Tibial nerve (tissue), 4 donors: ENCODE results near the gene FAM124A. TPM values are rescaled to one million over a fixed set of nuclear protein-coding genes. Genes with fewer than 3 reads are reported as not detected.

Experiments used
- DNase-seq, 2 donors: peaks; one replicate each; pipeline ENCODE4 v3.0.0-alpha.2; 2019; ENCODE audit warnings: low spot score in 2 of 2
- H3K27ac ChIP-seq, 4 donors: fragments of 200-600 bp; sonication (generic) in 3 of 4; one replicate each; pipeline ENCODE4 v1.5.1; 2017 to 2019; ENCODE audit warnings: mild to moderate bottlenecking in 1 of 4
- H3K27me3 ChIP-seq, 2 donors: fragments of 200-600 bp; sonication (generic) in 1 of 2; one replicate each; pipeline versions ENCODE4 v1.5.1 to v1.6.0; 2017 to 2019
- H3K36me3 ChIP-seq, 3 donors: fragments of 200-600 bp; sonication (generic); one replicate each; pipeline ENCODE4 v1.5.1; 2018 to 2019
- H3K4me1 ChIP-seq, 4 donors: fragments of 200-600 bp; sonication (generic) in 3 of 4; one replicate each; pipeline ENCODE4 v1.5.1; 2017 to 2019
- H3K4me3 ChIP-seq, 4 donors: fragments of 200-600 bp; sonication (generic) in 3 of 4; one replicate each; pipeline ENCODE4 v1.5.1; 2017 to 2019; ENCODE audit warnings: mild to moderate bottlenecking in 1 of 4, moderate library complexity in 1 of 4
- H3K9me3 ChIP-seq, 4 donors: fragments of 200-600 bp; sonication (generic) in 3 of 4; one replicate each; pipeline ENCODE4 v1.5.1; 2017 to 2019
- EP300 ChIP-seq, 2 donors: sonication (generic); formaldehyde crosslinking; IDR thresholded peaks; one replicate each; pipeline ENCODE4 v1.6.1; 2017; ENCODE audit warnings: antibody characterized with exemption in 2 of 2, mild to moderate bottlenecking in 1 of 2
- POLR2A ChIP-seq, 2 donors: fragments of 450-650 bp; IDR thresholded peaks; one replicate each; pipeline ENCODE4 v1.6.1; 2017; ENCODE audit warnings: antibody characterized with exemption in 2 of 2, mild to moderate bottlenecking in 2 of 2, moderate library complexity in 2 of 2
- WGBS, 2 donors: methylation state at CpG; one replicate each; pipeline ENCODE4 v1.1.5; 2018; 5-methylcytosine and 5-hydroxymethylcytosine counted together
- total RNA-seq, 4 donors: library from RNA; depleted of rRNA; stranded (reverse); fragments of >200 nt; gene quantifications; one replicate each; pipeline ENCODE4 v1.1.0, GENCODE V29; 2016
- TF ChIP-seq, protein P1 (sequence below), 5 experiments: fragments of 200-600 bp in 3 of 5; fragments of 450-650 bp in 2 of 5; sonication (generic) in 3 of 5; IDR thresholded peaks; one replicate each; pipeline ENCODE4 v1.5.1; 2016 to 2019; ENCODE audit warnings: antibody characterized with exemption in 5 of 5, mild to moderate bottlenecking in 3 of 5, moderate library complexity in 2 of 5

The FAM124A gene
- total RNA-seq, 4 donors from 2014 or later = 12.8 to 30.9 (median 21.8) TPM

DNA sequence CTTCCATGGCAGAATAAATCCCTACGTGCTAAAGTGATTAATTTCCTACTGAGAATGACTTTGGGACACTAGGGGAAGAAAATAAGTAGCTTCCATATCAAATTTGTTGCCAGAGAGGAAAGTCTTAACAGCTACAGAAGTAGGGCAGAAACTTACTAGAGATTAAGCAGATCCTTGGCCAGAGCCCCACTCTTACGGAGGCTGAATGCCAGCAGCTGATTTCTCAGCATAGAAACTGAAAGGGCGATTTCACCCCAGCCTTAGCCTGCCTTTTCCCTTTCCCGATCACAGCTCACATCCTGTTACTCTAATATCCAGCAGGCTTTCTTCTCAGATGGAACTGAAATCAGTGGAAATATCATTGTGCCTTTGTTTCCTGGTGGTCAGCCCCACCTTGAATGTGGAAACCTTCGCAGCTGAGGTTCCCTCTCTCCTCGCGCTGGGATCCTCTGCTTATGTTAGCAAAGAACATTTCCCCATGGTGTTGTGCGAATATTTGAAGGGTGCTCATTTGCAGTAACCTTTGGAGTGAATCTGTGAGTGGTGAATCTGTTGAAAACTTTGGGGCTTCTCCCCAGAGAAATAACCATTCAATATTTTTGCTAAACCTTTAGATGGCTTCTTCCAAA lies 8.4 kb downstream of the FAM124A start:
- peaks cover 0 to 18% (median 0%) of the 10 kb centered on the region in 3 donors for H3K36me3 ChIP-seq
- WGBS, 2 donors = 15 to 23% methylated on average over 8 of the region's 8 CpGs
- H3K27ac ChIP-seq = peak overlapping the region; percentile 3 to 82 (median 65)
- peak overlapping the region in 3 of 4 donors; percentile 0 to 33 (median 4) for H3K4me3 ChIP-seq
- TF ChIP-seq, protein P1, sequence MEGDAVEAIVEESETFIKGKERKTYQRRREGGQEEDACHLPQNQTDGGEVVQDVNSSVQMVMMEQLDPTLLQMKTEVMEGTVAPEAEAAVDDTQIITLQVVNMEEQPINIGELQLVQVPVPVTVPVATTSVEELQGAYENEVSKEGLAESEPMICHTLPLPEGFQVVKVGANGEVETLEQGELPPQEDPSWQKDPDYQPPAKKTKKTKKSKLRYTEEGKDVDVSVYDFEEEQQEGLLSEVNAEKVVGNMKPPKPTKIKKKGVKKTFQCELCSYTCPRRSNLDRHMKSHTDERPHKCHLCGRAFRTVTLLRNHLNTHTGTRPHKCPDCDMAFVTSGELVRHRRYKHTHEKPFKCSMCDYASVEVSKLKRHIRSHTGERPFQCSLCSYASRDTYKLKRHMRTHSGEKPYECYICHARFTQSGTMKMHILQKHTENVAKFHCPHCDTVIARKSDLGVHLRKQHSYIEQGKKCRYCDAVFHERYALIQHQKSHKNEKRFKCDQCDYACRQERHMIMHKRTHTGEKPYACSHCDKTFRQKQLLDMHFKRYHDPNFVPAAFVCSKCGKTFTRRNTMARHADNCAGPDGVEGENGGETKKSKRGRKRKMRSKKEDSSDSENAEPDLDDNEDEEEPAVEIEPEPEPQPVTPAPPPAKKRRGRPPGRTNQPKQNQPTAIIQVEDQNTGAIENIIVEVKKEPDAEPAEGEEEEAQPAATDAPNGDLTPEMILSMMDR (IDR thresholded peaks at IDR 0.05) = no peak
- no peak for TF ChIP-seq POLR2A (IDR thresholded peaks at IDR 0.05)
- TF ChIP-seq EP300 (IDR thresholded peaks at IDR 0.05) = peak in 1 of 2 donors; percentile 55
- H3K4me1 ChIP-seq = peaks cover 0 to 28% (median 6%) of the 10 kb centered on the region in 4 donors
- H3K27me3 ChIP-seq = no peaks in the 10 kb centered on the region
- DNase-seq = peak; percentile 31 to 74
- no peaks in the 10 kb centered on the region for H3K9me3 ChIP-seq

DNA sequence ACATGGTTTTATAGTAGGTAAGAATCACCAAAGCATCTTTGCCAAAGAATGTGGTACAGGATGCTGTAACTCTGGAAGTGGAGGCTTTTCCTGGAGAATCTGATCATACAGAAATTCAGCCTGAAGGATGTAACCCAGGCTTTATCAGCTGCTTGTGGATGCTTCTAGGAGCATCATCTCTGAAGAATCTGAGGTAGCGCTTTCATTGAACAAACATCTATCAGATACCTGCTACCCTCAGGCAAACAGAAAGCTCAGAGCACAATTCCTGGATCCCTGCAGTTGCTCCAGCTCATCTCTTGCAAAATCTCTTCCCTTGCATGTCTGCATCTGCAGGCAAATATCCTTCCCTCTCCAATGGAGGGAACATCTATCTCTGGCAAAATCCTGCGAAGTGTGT lies 9.3 kb downstream of the FAM124A start:
- TF ChIP-seq, protein P1 (IDR thresholded peaks at IDR 0.05) = no peak
- TF ChIP-seq POLR2A (IDR thresholded peaks at IDR 0.05) = no peak
- no peak for TF ChIP-seq EP300 (IDR thresholded peaks at IDR 0.05)
- H3K27ac ChIP-seq = peak overlapping the region in 2 of 4 donors; percentile 80 to 82
- peaks cover 0 to 34% (median 6%) of the 10 kb centered on the region in 4 donors for H3K4me1 ChIP-seq
- no peaks in the 10 kb centered on the region for H3K9me3 ChIP-seq
- no peaks in the 10 kb centered on the region for H3K27me3 ChIP-seq
- DNase-seq = no peak
- WGBS, 2 donors = 94% methylated on average over 2 of the region's 2 CpGs
- no peak overlapping the region for H3K4me3 ChIP-seq
- peaks cover 0 to 13% (median 0%) of the 10 kb centered on the region in 3 donors for H3K36me3 ChIP-seq

DNA sequence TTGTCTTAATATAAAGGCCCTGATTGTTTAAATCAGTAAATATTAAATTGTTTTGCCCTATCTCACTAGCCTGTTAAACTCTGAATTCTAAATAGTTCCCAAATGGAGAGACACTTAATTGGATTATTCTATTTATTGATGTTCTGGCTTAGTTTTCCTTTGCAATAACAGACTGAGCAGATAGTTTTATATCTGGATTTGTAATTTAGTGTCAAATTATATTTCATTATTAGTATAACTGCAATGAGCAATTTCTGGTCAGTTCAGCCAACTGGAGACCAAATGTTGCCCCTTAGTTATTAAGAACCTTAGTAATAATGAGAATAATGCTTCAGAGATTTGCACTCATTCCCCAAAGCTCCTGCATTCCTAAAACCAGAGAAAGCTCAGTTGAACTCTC lies 10.1 kb downstream of the FAM124A start:
- peaks cover 0 to 34% (median 6%) of the 10 kb centered on the region in 4 donors for H3K4me1 ChIP-seq

DNA sequence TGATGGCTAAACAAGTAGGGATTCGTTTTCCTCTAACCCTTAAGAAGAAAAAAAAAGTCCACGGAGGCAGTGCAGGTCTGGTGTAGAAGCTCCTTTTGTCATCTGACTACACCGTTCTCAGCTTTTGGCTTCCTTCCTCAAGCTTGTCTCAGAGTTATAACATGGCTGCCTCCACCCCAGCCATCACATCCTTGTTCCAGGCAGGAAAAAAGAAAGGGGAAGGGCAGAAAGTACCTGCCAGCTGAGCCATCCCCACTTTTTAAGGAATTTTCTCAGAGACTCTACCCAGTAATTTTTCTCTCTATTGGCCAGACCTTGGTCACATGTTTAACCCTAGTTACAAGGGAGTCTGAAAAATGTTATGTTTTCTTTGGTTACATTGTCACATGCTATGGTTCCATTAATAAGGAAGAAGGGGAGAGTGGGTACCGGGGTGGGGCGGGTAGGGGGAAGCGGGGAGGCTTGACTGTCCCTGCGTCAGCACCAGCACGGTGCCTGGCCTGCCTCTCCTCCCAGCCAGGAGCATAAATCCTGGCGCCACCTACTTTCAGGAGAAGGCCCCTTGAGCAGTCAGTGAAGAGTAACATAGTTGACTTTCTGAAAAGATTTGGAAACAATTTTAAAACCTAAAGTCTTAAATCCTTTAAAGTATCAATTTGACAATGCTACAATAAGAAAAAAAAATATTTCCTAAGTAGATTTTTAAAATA lies 11.1 kb downstream of the FAM124A start:
- no peaks in the 10 kb centered on the region for H3K9me3 ChIP-seq
- peaks cover 0 to 13% (median 0%) of the 10 kb centered on the region in 3 donors for H3K36me3 ChIP-seq
- H3K4me3 ChIP-seq = no peak overlapping the region
- 94 to 96% methylated on average over 9 of the region's 9 CpGs for WGBS, 2 donors
- H3K27ac ChIP-seq = no peak overlapping the region
- TF ChIP-seq EP300 (IDR thresholded peaks at IDR 0.05) = no peak
- no peak for TF ChIP-seq POLR2A (IDR thresholded peaks at IDR 0.05)
- TF ChIP-seq, protein P1 (IDR thresholded peaks at IDR 0.05) = no peak
- peaks cover 0 to 34% (median 6%) of the 10 kb centered on the region in 4 donors for H3K4me1 ChIP-seq
- no peaks in the 10 kb centered on the region for H3K27me3 ChIP-seq
- no peak for DNase-seq

More for the DNA sequence above, 10.1 kb downstream of the FAM124A start:
- no peak overlapping the region for H3K27ac ChIP-seq
- H3K27me3 ChIP-seq = no peaks in the 10 kb centered on the region
- peaks cover 0 to 13% (median 0%) of the 10 kb centered on the region in 3 donors for H3K36me3 ChIP-seq
- DNase-seq = no peak
- no peaks in the 10 kb centered on the region for H3K9me3 ChIP-seq
- TF ChIP-seq POLR2A (IDR thresholded peaks at IDR 0.05) (no peak), EP300 (IDR thresholded peaks at IDR 0.05) (no peak)
- TF ChIP-seq, protein P1 (IDR thresholded peaks at IDR 0.05) = no peak
- H3K4me3 ChIP-seq = no peak overlapping the region

DNA sequence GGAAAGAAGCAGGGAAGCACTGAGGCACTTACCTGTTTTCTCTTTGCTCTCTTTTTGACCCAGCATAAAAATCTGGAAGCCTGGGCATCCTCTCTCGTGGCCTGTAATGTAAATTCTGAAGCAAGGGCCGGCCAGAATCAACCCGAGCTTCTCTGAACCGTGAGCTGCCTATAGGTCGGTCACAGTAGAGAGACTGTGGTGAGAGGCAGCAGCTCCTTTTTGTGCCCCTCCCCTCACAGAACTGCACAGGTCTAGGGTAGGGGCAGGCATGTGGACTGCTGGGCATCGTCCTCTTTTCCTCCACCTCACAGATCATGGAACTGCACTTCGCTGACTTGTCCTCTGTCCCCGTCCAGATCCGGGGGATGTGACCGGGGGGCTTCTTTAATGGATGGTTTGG lies 12.5 kb downstream of the FAM124A start:
- Histone ChIP-seq H3K27me3 (no peaks in the 10 kb centered on the region), H3K9me3 (no peaks in the 10 kb centered on the region), H3K36me3 (peaks cover 0 to 13% (median 0%) of the 10 kb centered on the region in 3 donors), H3K27ac (no peak overlapping the region), H3K4me3 (no peak overlapping the region), H3K4me1 (peaks cover 0 to 24% (median 6%) of the 10 kb centered on the region in 4 donors)
- TF ChIP-seq, protein P1 (IDR thresholded peaks at IDR 0.05) = no peak
- TF ChIP-seq POLR2A (IDR thresholded peaks at IDR 0.05) = no peak
- no peak for TF ChIP-seq EP300 (IDR thresholded peaks at IDR 0.05)
- 86% methylated on average over 10 of the region's 10 CpGs for WGBS, 2 donors
- DNase-seq = no peak
